HG02885 (cell line): Measurements from ENCODE around the gene COL13A1.

Experiments used
- ATAC-seq: cut with Tn5 transposase; IDR thresholded peaks from one replicate; pipeline ENCODE4 v1.9.1; 2021; ENCODE audit warnings: mild to moderate bottlenecking; ENCODE audit not compliant: unreplicated experiment, poor library complexity

Gene COL13A1

DNA sequence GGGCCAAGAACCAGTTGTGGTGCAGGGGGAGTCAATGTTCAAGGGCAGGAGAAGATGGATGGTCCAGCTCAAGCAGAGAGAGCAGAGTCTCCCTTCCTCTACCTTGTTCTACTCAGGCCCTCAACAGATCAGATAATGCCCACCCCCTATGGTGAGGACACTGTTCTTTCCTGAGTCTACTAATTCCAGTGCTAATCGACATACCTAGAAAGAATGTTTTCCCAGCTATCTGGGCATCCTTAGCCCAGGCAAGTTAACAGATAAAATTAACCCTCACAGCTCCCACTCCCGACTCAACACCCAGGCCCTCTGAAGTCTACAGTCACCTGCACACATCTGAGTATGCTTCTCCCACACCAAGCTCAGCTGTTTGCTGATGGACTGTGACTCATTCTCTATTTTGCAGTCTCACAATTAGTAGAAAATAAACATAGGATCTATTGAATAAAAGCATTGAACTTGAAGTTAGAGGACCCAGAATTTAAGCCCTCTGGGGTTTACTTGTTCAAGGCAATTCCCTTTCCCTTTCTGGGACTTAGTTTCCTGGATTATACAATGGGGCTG is 17.1 kb downstream of the COL13A1 start:
- no peak for ATAC-seq

DNA sequence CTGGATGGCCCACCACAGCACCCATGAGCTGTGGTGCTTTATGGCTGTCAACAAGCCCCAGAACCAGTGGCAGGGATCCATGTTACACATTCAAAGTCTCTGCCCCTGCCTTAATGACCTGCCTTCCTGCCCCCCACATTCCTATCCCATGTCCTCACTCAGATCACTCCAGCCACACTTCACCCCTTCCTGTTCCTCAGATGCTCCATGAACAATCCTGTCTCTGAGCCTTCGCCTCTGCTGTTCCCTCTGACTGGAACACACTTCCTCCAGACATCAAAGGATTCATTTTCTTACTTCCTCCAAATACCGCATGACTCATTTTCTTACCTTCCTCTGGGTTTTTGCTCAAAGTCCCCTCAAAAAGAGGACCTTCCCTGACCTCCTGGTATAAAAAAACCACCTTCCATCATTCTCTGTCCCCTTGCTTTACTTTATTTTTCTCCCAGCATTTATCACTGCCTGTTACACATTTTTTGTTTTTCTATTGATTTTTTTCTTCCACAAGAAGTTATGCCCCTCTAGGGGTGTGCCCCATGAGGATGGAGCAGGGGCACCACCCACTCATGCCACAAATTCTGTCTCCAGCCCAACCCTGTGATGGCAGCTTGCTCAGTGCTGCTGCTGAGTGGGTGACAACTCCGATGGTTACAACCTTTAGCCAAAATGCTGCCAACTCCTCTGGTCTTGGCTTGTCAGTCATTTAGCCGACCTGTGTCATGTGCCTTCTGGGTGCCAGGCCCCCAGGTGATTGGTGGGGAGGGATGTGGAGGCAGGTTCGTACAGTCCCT is 18.2 kb downstream of the COL13A1 start:
- no peak for ATAC-seq

DNA sequence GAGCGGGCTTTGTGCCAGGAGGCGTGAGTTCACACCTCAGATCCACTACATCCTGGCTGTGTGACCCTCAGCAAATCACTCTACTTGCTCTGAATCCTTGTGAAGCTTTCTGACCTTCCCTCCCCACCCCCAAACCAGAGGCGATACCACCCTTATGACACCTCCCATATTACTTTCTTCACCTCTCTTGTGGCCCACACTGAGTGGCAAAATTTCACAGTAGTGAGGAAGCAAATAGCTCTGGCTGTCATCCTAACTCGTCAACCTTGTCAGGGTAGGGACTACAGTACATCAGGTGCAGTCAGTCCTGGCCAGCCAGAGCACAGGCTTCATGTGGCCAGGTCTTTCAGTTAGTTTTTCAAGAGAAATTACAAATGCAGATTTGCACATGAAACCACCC is 19.1 kb downstream of the COL13A1 start:
- ATAC-seq = no peak

DNA sequence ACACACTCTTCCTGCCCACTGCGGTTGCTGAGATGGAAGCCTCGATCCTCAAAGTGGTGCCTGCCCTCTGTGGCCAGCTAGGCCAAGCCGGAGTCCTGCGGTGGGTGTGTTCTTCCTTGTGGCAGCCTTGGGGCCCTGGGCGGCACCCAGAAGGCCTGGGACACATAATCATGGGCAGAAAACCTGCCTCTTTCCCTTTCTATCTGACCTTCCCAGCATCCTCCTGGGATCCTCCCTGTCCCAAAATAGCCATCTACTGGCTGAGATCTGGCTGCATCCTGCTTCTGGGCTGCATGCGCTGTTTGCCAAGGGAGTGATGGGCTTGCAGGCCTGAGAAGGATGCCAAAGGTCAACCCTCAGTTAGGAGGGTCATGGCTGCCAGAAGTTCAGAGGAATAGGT is 23.9 kb downstream of the COL13A1 start:
- ATAC-seq = no peak

DNA sequence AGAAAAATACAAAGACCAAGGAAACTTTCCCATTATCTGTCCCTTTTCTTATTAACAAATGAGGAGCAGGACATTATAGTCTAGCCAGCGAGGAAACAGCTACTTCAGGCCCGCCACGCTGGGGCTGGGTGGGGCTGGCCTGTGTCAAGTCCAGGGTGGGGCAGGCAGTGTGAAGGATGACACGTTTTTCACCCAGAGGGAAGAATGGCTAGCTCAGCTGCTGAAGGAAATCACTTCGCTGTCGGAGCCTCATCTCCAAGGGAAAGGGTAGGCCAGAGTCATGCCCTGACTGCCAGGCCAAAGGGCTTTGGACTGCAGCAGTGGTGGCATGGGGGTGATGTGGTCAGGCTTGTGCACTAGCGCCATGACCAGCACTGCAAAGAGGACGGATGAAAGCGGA is 24.4 kb downstream of the COL13A1 start:
- no peak for ATAC-seq

DNA sequence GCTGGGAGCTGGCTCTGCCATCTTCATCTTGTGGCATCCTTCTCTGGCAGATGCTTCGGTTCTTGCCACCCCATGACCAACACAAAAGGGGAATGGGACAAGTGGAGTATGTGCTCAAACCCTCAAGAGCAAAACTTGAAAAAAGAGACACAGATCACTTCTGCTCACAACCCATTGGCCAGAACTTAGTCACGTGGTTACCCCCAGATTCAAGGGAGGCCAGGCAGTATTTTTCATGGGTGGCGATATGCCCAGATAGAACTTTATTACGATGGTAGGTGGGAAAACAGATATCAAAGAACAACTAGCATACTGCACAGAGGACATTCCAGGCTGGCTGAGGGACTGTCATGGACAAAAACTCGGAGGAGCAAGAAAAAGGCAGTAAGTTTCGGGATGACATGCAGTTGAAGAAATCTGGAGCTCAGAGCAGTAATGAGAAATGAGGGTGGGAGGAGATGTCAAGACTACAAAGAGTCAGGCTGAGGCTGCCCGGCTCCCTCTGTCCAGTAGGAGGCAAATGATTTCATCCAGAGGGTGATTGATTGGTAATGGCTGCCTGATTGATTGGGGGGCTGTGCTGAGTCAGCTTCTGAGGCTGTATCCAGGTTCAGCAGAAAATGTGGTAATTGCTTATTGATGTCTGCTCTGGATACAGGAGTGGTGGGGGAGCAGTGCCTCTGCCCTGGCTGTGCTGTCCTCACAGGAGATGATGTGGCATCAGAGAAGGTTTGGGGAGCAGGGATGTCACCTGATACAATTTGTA is 25.3 kb downstream of the COL13A1 start:
- ATAC-seq = no peak

DNA sequence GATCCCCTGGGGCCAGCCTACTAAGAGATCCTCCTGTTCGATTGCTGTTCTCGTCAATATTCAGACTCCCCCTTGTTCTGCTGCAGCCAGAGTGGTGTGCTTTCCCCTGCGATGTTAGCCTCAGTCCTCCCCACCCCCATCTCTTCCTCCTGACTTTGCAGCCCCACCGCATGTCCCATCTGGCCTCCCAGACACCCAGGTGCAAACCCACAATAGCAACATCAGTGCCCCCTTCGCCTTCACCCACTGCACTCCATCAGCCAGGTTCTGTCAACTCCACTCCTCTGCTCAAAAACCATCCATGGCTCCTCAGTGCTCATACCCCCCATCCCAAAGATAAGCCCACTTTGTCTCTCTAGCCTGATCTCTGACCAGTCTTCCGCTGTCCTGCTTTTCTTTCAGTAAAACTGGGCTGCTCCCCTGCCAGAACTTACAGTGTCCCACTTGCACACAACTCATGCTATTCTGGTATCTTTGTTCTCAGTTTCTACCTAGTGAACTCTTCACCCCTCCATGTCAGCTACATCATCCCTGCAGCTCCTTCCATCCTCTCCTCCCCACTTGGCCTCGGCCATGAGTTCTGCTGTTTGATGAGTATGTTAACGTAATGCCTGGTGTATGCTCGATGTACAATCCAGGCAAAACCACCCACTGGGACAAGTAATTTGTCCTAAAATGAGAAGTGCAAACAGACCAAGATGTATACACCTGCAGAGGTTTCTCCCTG is 26.6 kb downstream of the COL13A1 start:
- no peak for ATAC-seq

DNA sequence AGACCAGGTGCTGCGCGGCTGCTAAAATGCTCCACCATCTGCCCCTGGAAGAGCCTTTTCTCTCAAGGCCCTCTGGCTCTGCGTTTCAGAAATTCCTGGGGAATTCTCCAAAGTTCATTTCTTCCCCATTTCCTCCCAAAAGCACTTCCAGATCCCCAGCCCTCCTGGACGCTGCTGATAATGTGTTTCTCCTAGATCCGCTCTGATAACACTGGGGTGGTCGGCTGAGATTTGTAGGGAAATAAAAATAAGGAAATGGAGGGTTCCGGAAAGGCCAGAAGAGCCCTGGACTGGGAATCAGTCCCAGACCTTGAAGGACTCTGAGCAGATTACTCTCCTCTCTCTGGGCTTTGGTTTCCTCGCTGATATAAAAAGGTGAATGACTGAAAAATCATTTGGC is 28.1 kb downstream of the COL13A1 start:
- ATAC-seq = no peak

DNA sequence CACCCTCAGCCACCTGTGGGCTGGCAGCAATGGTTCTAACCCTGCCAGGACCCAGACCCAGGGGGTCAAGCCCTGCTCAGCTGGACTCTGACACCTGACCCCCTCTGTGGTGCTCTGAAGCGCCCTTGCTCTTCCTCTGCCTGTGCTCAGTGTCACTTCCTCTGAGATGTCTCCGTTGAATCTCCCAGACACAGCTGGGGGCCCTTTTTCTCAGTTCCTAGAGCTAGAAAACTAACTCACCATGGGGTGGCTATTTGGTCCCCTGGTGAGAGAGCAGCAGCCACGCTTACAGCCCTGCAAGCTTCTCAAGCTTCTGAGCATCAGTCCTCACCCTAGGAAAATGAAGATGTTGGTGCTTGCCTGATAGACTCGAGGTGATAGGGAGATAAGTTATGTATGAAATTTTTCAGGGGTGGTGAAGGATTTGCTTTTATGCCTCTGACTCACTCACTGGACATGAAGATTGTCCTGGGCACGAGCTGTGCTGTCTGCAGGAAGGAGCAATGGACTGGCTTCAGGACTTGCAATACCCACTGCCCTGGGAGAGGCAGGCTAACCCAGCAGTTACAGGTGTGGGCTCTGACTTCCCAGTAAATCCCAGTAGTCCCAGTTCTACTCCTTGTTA is 29.6 kb downstream of the COL13A1 start:
- no peak for ATAC-seq

DNA sequence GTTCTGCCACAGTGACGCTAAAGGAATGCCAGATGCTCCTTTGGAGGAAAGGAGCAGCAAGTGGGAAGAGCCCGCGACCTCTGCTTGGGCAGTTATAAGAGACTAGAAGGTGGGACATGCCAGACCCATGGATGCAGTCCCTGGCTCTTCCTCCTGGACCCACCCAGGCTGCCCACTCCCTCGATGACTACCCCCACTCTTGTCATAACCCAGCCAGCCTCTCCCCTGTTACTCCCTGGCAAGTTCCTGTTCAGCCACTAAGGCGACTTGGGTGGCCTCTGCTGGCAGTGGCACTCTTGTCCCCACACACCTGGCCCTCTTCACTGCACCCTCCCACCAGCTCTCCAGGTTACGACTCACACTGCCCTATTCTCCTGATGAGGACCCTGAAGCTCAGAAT is 33.5 kb downstream of the COL13A1 start:
- no peak for ATAC-seq

DNA sequence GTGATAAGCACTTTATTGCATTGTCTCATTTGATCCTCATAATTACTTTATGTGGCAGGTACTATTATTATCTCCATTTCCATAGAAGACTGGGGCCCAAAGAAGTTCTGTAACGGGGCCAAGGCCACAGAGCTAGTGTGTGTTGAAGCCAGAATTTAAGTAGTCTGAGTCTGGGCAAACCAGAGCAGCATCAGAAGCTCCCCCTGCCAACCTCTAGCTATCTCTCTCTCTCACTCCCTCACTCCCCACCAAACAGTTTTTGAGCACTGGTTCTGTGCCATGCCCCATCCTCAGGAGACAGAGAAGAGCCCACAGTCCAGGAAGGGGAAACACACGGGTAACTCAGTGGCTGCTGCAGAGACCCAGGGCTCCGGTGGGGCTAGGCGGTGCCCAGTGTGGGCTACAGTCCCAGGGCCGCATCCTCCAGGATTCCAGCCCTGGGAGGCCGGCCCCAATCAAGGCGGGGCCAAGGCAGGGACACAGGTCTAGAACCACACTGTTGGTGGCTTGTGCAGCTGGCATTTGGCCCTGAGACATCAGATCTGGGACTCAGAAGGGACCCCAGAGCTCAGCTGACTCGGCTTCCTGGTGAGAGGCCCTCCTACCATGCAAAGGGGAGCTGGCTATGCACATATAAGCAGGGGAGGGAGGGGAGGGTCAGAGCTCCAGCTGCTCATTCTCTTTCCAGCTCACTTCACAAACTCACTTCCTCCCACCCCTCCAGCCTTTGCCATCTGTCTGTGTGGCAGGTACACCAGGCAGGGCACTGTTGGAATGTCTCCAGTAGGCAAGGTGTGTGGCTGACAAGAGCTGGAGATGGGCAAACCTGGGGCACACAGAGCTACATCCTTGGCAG is 34.4 kb downstream of the COL13A1 start:
- no peak for ATAC-seq

DNA sequence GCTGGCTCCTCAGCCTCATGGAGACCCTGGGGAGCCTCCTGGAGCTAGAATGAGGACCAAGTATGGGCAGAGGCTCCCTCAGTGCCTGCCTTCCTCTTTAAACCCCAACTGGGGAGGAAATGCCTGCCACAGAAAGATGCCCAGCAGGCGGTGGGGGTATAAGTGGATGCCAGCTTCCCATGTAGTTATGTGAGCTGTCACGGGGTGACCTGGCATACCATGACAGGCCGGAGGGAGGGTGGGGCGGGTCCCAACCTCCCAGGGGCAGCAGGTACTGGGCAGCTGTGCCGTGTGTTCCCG is 35.0 kb downstream of the COL13A1 start:
- ATAC-seq = no peak

DNA sequence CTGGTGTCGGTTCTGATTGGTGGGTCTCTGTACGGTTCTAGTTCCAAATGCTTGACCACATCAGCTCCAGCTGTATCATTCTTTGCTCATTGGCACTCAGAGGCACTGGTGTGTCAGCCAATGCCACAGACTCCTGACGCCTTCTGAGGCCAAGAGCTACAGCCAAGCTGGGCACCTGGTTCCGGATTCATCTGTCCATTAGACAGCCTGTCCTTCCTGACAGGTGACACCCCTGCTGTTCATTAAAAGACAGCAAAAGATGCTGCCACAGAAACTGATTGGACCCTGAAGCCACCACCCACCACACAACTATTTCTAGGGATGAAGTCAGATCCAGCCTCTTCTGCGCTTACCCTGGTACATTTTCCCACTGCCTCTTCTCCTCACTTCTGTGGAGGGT is 35.6 kb downstream of the COL13A1 start:
- no peak for ATAC-seq

DNA sequence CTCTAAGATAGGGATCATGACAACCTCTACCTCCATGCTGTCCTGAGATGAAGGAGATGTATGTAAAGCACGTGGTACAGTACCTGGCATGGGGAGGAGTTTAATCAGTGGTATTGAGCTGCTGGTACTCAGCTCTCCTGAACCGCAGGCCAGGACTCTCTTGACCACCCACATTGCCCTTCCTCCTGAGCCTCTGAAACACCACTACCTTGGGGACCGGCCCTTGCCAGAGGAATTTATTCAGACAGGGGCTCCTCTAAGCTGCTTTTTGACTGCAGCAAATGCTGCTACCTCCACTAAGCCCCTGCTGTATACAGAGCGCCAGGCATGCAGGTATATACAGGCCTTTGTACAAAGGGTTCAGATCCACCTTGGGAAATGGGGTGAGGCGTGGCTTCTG is 36.7 kb downstream of the COL13A1 start:
- ATAC-seq = no peak

DNA sequence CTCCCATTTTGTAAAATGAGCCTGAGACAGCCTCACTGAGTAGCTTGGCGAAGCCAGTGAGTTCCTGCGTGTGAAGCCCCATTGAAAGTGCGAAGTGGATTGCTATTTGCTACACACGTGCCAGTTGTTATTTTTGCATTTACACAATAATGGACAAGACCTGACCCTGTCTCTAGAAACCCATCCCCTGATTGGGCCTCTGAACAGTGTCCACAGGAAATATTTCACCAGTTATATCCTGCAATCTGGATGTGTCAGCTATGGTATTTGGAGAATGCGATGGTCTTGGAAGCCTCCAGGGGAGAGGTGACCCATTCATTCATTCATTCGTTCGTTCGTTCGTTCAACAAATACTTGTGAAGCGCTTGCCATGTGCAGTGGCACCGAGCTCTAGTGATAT is 37.1 kb downstream of the COL13A1 start:
- no peak for ATAC-seq

DNA sequence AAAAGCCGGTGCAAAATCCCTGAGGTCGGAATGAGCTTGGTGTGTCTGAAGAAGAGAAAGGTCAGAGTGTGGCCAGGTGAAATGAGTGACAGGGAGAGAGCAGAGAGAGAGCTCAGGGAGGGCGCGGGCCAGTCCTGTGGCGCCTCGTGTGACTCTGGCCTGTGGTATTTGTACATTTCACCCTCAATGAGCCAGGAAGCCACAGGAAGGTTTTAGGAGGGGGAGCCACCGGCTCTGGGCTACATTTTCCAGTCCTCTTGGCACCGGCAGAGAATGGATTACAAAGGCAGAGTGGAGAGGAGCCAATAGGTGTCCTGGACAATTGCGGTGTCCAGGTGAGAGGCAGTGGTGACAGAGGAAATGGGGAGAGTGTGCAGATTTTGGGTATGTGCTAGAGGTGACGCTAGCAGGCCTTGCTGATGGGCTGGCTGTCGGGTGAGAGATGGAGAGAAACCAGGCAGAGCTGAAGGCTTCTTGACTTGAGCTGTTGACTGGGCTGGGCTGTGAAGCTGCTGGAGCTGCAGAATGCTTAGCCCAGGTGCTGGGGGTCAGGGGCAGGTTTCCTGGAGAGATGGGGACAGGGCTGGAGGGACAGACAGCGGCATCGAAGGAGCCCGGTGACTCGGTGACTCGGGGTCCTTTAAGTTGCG is 38.1 kb downstream of the COL13A1 start:
- ATAC-seq = no peak

DNA sequence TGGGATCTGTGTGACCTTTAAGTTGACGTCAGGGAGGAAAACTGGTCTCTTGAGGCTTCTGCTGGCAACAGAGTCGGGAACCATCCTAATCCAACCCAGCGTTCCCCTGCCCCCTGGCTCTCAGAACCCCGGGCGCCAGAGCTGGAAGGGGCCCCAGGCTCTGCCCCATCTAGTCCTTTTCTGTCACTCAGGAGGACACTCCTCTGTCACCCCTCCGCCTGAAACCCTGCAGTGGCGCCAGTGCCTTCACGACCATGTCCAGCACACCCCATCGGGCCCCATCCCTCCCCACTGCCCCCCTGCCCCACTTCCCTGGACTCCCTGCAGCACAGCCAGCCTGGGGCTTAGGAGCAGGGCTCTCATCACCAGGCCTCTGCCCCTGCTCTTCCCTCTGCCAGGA is 39.1 kb downstream of the COL13A1 start:
- ATAC-seq = no peak

DNA sequence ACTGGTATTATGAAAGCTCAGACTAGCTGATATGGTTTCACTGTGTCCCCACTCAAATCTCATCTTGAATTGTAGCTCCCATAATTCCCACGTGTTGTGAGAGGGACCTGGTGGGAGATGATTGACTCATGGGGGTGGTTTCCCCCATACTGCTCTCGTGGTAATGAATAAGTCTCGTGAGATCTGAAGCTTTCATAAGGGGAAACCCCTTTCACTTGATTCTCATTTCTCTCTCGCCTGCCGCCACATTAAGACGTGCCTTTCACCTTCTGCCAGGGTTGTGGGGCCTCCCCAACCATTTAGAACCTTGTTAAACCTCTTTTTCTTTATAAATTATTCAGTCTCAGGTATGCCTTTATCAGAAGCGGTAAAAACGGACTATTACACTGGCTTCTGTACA is 40.3 kb downstream of the COL13A1 start:
- no peak for ATAC-seq

DNA sequence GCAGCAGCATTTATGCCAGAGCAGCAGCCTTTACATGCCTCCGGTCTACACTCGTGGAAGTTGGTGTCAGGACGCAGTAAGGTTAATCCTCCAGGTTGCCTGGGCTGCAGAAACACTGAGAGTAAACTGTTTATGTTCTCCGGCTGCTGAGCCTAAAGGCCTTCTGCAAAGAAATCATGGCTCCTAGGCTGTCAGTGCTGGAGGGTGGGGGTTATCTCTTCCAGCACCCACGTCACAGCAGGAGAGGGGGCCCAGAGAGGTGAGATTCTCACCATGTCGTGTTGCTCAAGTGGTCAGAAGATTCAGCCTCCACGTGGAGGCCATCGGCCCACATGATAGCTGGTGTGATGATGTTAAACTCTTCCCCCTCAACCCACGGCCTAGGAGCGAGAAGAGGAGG is 41.2 kb downstream of the COL13A1 start:
- ATAC-seq = no peak
